Parathyroid adenoma (tissue), 2 donors: ENCODE measurements around the gene NAPA.
A peak's percentile ranks its signal among the peaks of the same experiment; 100 is the strongest.

ENCODE experiments used
- H2AFZ ChIP-seq: fragments of 300-600 bp; sonication (generic); one replicate; pipeline ENCODE4 v1.7.0; 2017; ENCODE audit warnings: antibody characterized with exemption, mild to moderate bottlenecking
- H3K27ac ChIP-seq: fragments of 300-600 bp; sonication (generic); one replicate; pipeline ENCODE4 v1.7.0; 2017
- H3K27me3 ChIP-seq: fragments of 300-600 bp; sonication (generic); one replicate; pipeline ENCODE4 v1.7.0; 2017; ENCODE audit warnings: low read length; ENCODE audit not compliant: control insufficient read depth, insufficient read depth
- H3K36me3 ChIP-seq: fragments of 300-600 bp; sonication (generic); one replicate; pipeline ENCODE4 v1.7.0; 2017; ENCODE audit warnings: low read length; ENCODE audit not compliant: control insufficient read depth, insufficient read depth
- H3K4me1 ChIP-seq: fragments of 300-600 bp; sonication (generic); one replicate; pipeline ENCODE4 v1.7.0; 2017; ENCODE audit warnings: control low read depth
- H3K4me2 ChIP-seq: fragments of 300-600 bp; sonication (generic); one replicate; pipeline ENCODE4 v1.7.0; 2017; ENCODE audit warnings: low read length
- H3K4me3 ChIP-seq: fragments of 300-600 bp; sonication (generic); one replicate; pipeline ENCODE4 v1.7.0; 2017; ENCODE audit warnings: low read depth, low read length
- H3K79me2 ChIP-seq: fragments of 300-600 bp; sonication (generic); one replicate; pipeline ENCODE4 v1.7.0; 2017; ENCODE audit warnings: control low read depth
- H3K9ac ChIP-seq: fragments of 300-600 bp; sonication (generic); one replicate; pipeline ENCODE4 v1.7.0; 2017; ENCODE audit warnings: mild to moderate bottlenecking
- H3K9me3 ChIP-seq: fragments of 300-600 bp; sonication (generic); one replicate; pipeline ENCODE4 v1.7.0; 2017; ENCODE audit warnings: low read length; ENCODE audit not compliant: control insufficient read depth
- CTCF ChIP-seq: fragments of 300-600 bp; sonication (generic); IDR thresholded peaks from one replicate; pipeline ENCODE4 v1.7.0; 2017; ENCODE audit warnings: antibody characterized with exemption, mild to moderate bottlenecking
- donor health status: primary hyperparathyroidism.

Gene NAPA

GRCh38 chr19:47491358-47492136, 23.3 kb downstream of the NAPA start:
- no peak for TF ChIP-seq CTCF
- no peaks in the 10 kb centered on the region for H3K36me3 ChIP-seq
- H3K4me1 ChIP-seq: peaks cover 14% of the 10 kb centered on the region
- peaks cover 5% of the 10 kb centered on the region for H3K79me2 ChIP-seq
- no peak overlapping the region for H3K9ac ChIP-seq
- H3K4me3 ChIP-seq: no peak overlapping the region
- H3K27ac ChIP-seq: no peak overlapping the region
- no peaks in the 10 kb centered on the region for H3K27me3 ChIP-seq
- no peak overlapping the region for H2AFZ ChIP-seq
- peak overlapping the region; percentile 21 for H3K4me2 ChIP-seq
- no peaks in the 10 kb centered on the region for H3K9me3 ChIP-seq

GRCh38 chr19:47490847-47491246, 24.0 kb downstream of the NAPA start:
- H3K27me3 ChIP-seq: no peaks in the 10 kb centered on the region
- no peak overlapping the region for H3K4me3 ChIP-seq
- TF ChIP-seq CTCF: no peak
- peaks cover 5% of the 10 kb centered on the region for H3K79me2 ChIP-seq
- no peak overlapping the region for H3K27ac ChIP-seq
- H3K4me1 ChIP-seq: peaks cover 14% of the 10 kb centered on the region
- no peaks in the 10 kb centered on the region for H3K9me3 ChIP-seq
- no peak overlapping the region for H3K9ac ChIP-seq
- H3K36me3 ChIP-seq: no peaks in the 10 kb centered on the region
- no peak overlapping the region for H2AFZ ChIP-seq
- peak overlapping the region; percentile 21 for H3K4me2 ChIP-seq

- Histone ChIP-seq H3K36me3 (no peaks in the 10 kb centered on the region), H3K27ac (no peak overlapping the region), H3K27me3 (no peaks in the 10 kb centered on the region), H3K79me2 (peaks cover 5% of the 10 kb centered on the region), H3K9ac (no peak overlapping the region), H2AFZ (no peak overlapping the region), H3K4me1 (peaks cover 12% of the 10 kb centered on the region), H3K4me2 (no peak overlapping the region), H3K9me3 (no peaks in the 10 kb centered on the region), H3K4me3 (no peak overlapping the region)
- TF ChIP-seq CTCF: no peak
Observed at GRCh38 chr19:47490031-47490430, 24.8 kb downstream of the NAPA start.

GRCh38 chr19:47489072-47489914, 25.6 kb downstream of the NAPA start:
- Histone ChIP-seq H3K27me3 (no peaks in the 10 kb centered on the region), H3K4me1 (peaks cover 11% of the 10 kb centered on the region), H3K79me2 (peaks cover 5% of the 10 kb centered on the region), H3K4me3 (no peak overlapping the region), H3K9me3 (no peaks in the 10 kb centered on the region), H3K36me3 (no peaks in the 10 kb centered on the region), H3K4me2 (no peak overlapping the region), H2AFZ (no peak overlapping the region), H3K27ac (no peak overlapping the region), H3K9ac (no peak overlapping the region)
- no peak for TF ChIP-seq CTCF
